ENCODE measurements around the gene BBS2. TPM values are rescaled to one million over a fixed set of nuclear protein-coding genes. Genes with fewer than 3 reads are reported as not detected.

The BBS2 gene
- total RNA-seq, 4 donors from 2014 or later: 38.7 to 171 (median 41.2) TPM

- peaks cover 0 to 44% (median 19%) of the 10 kb centered on the region in 4 donors for H3K36me3 ChIP-seq
- in situ Hi-C loops (cut with MboI; ENCODE audit: low pct_ligation_motif_present in 1 of 4, low pct_unique_long_range_greater_than_20kb in 1 of 4, low sequenced_read_pairs in 3 of 4): no loop called here
- DNase-seq: no peak
- intact Hi-C loops (cut with DNase I; ENCODE audit: low total_unique reads): no loop called here
- H3K4me3 ChIP-seq: no peak overlapping the region
- TF ChIP-seq POLR2AphosphoS5 (IDR thresholded peaks at IDR 0.05): no peak
- TF ChIP-seq, protein P1, sequence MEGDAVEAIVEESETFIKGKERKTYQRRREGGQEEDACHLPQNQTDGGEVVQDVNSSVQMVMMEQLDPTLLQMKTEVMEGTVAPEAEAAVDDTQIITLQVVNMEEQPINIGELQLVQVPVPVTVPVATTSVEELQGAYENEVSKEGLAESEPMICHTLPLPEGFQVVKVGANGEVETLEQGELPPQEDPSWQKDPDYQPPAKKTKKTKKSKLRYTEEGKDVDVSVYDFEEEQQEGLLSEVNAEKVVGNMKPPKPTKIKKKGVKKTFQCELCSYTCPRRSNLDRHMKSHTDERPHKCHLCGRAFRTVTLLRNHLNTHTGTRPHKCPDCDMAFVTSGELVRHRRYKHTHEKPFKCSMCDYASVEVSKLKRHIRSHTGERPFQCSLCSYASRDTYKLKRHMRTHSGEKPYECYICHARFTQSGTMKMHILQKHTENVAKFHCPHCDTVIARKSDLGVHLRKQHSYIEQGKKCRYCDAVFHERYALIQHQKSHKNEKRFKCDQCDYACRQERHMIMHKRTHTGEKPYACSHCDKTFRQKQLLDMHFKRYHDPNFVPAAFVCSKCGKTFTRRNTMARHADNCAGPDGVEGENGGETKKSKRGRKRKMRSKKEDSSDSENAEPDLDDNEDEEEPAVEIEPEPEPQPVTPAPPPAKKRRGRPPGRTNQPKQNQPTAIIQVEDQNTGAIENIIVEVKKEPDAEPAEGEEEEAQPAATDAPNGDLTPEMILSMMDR (IDR thresholded peaks at IDR 0.05): no peak
- TF ChIP-seq EP300 (IDR thresholded peaks at IDR 0.05; ENCODE audit: low read depth): no peak
- no peak for TF ChIP-seq POLR2A (IDR thresholded peaks at IDR 0.05)
- no peaks in the 10 kb centered on the region for H3K27me3 ChIP-seq
- no peaks in the 10 kb centered on the region for H3K4me1 ChIP-seq
- no peaks in the 10 kb centered on the region for H3K9me3 ChIP-seq
- no peak overlapping the region for H3K27ac ChIP-seq
Observed at GRCh38 chr16:56436258-56436657, 83.6 kb downstream of the BBS2 start.

Other genes with a start within 250 kb of the BBS2 start
- gene AMFR, start 94.5 kb downstream of the BBS2 start, total RNA-seq: 100 to 1,000 TPM in 2 of 4 donors, 10 to 100 TPM in 2; 60.7 to 156 (median 114) TPM
- gene NUDT21, start 68.7 kb downstream of the BBS2 start, total RNA-seq: 10 to 100 TPM in 3 of 4 donors, 1 to 10 TPM in 1; 7.5 to 41.9 (median 23.0) TPM
- 10 to 100 TPM in 2 of 4 donors, 1 to 10 TPM in 2; 2.8 to 22.5 (median 9.5) TPM for gene OGFOD1, start 68.5 kb downstream of the BBS2 start, total RNA-seq
- 10 to 100 TPM in 1 of 4 donors, not detected in 3; 95.4 TPM for gene MT4, start 45.0 kb upstream of the BBS2 start, total RNA-seq
- gene MT3, start 69.5 kb upstream of the BBS2 start, total RNA-seq: 1 to 10 TPM in 1 of 4 donors, not detected in 3; 4.2 TPM
- 100 to 1,000 TPM in 2 of 4 donors, 10 to 100 TPM in 2; 68.8 to 459 (median 89.3) TPM for gene MT2A, start 88.6 kb upstream of the BBS2 start, total RNA-seq
- 1,000 to 10,000 TPM in 1 of 4 donors, 100 to 1,000 TPM in 3; 109 to 1,058 (median 257) TPM for gene MT1E, start 105.8 kb upstream of the BBS2 start, total RNA-seq
- gene MT1M, start 112.6 kb upstream of the BBS2 start, total RNA-seq: 10 to 100 TPM in 1 of 4 donors, 1 to 10 TPM in 2, not detected in 1; 2.7 to 48.3 (median 5.2) TPM
- 10 to 100 TPM in 1 of 4 donors, 1 to 10 TPM in 2, not detected in 1; 4.4 to 35.2 (median 4.9) TPM for gene MT1A, start 118.6 kb upstream of the BBS2 start, total RNA-seq
- not detected for gene MT1B, start 131.9 kb upstream of the BBS2 start, total RNA-seq
- 10 to 100 TPM in 3 of 4 donors, 1 to 10 TPM in 1; 6.8 to 54.5 (median 18.9) TPM for gene MT1F, start 137.9 kb upstream of the BBS2 start, total RNA-seq
- 1,000 to 10,000 TPM in 1 of 4 donors, 100 to 1,000 TPM in 1, 10 to 100 TPM in 2; 21.0 to 1,835 (median 81.0) TPM for gene MT1G, start 148.0 kb upstream of the BBS2 start, total RNA-seq
- 100 to 1,000 TPM in 1 of 4 donors, 1 to 10 TPM in 2, not detected in 1; 3.0 to 526 (median 5.6) TPM for gene MT1H, start 149.8 kb upstream of the BBS2 start, total RNA-seq
- 100 to 1,000 TPM in 3 of 4 donors, 10 to 100 TPM in 1; 40.4 to 784 (median 274) TPM for gene MT1X, start 162.4 kb upstream of the BBS2 start, total RNA-seq
- 10 to 100 TPM in 3 of 4 donors, 1 to 10 TPM in 1; 8.6 to 42.4 (median 20.6) TPM for gene NUP93, start 210.1 kb upstream of the BBS2 start, total RNA-seq

All from transverse colon (tissue), 4 donors.